Fibroblast of lung (primary cell): ENCODE data around the gene P3R3URF. TPM values are rescaled to one million over a fixed set of nuclear protein-coding genes. Genes with fewer than 3 reads are reported as not detected.
A peak's percentile ranks its signal among the peaks of the same experiment; 100 is the strongest.

Experiments used
- DNase-seq, 2 donors: peaks; one replicate each; pipeline versions ENCODE4 v3.0.0 to v3.0.0-alpha.2; 2010; ENCODE audit warnings: low read depth in 2 of 2
- H2AFZ ChIP-seq: 2 replicates; pipeline ENCODE4 v1.5.1; 2012; ENCODE audit warnings: low read length, control low read depth, inconsistent platforms
- H3K27ac ChIP-seq: 2 replicates; pipeline ENCODE4 v1.5.1; 2011; ENCODE audit warnings: low read length, control low read depth; ENCODE audit not compliant: insufficient read depth
- H3K27me3 ChIP-seq: 2 replicates; pipeline ENCODE4 v1.5.1; 2011; ENCODE audit warnings: mild to moderate bottlenecking, low read length; ENCODE audit not compliant: control insufficient read depth, insufficient read depth
- H3K36me3 ChIP-seq: 2 replicates; pipeline ENCODE4 v1.5.1; 2011; ENCODE audit warnings: low read length; ENCODE audit not compliant: control insufficient read depth, insufficient read depth
- H3K4me1 ChIP-seq: 2 replicates; pipeline ENCODE4 v1.5.1; 2011; ENCODE audit warnings: low read length; ENCODE audit not compliant: control insufficient read depth, insufficient read depth; ENCODE audit errors: extremely low read depth
- H3K4me2 ChIP-seq: 2 replicates; pipeline ENCODE4 v1.5.1; 2011; ENCODE audit warnings: low read length, control low read depth; ENCODE audit not compliant: insufficient read depth; ENCODE audit errors: extremely low read depth
- H3K4me3 ChIP-seq, 4 experiments: fragments of 200-600 bp in 1 of 4; sonication (generic) in 1 of 4; replicated peaks in 1 of 4; 2 replicates each; pipeline ENCODE4 v1.5.1; 2011 to 2016; ENCODE audit warnings: low read length in 4 of 4, low read depth in 3 of 4, mild to moderate bottlenecking in 3 of 4, control low read depth in 2 of 4, inconsistent platforms in 1 of 4, mixed read lengths in 1 of 4; ENCODE audit not compliant: insufficient read depth in 1 of 4; ENCODE audit errors: control extremely low read depth in 1 of 4
- H3K79me2 ChIP-seq: 2 replicates; pipeline ENCODE4 v1.5.1; 2012; ENCODE audit warnings: mild to moderate bottlenecking, low read length, inconsistent platforms; ENCODE audit not compliant: control insufficient read depth, insufficient read depth
- H3K9ac ChIP-seq: 2 replicates; pipeline ENCODE4 v1.5.1; 2011; ENCODE audit warnings: mild to moderate bottlenecking, low read length, control low read depth; ENCODE audit not compliant: insufficient read depth
- H3K9me3 ChIP-seq: 2 replicates; pipeline ENCODE4 v1.5.1; 2012; ENCODE audit warnings: low read depth, low read length; ENCODE audit not compliant: control insufficient read depth, insufficient read depth
- H4K20me1 ChIP-seq: 2 replicates; pipeline ENCODE4 v1.5.1; 2011; ENCODE audit warnings: low read length; ENCODE audit not compliant: control insufficient read depth, insufficient read depth; ENCODE audit errors: extremely low read depth
- EZH2 ChIP-seq: IDR thresholded peaks from 2 replicates; pipeline ENCODE4 v1.5.1; 2012; ENCODE audit warnings: low read length, control low read depth, mild to moderate bottlenecking; ENCODE audit errors: missing control alignments
- polyA plus RNA-seq, 2 donors: library from polyadenylated mRNA; depleted of rRNA in 1 of 2; stranded (reverse) in 1 of 2; unstranded in 1 of 2; fragments of >200 nt; gene quantifications; 2 replicates each; pipeline ENCODE4 v1.2.1, GENCODE V29; 2011 to 2012; ENCODE audit warnings: missing spikeins in 1 of 2
- total RNA-seq: library from RNA; depleted of rRNA; stranded (reverse); fragments of >200 nt; gene quantifications from 2 replicates; pipeline ENCODE4 v1.2.1, GENCODE V29; 2014
- TF ChIP-seq, protein P1 (sequence below), 2 donors: IDR thresholded peaks in 1 of 2; conservative IDR thresholded peaks in 1 of 2; 1 replicate in 1 of 2; 2 replicates in 1 of 2; pipeline ENCODE4 v1.5.1; 2011 to 2012; ENCODE audit warnings: low read length in 2 of 2, control low read depth in 1 of 2, inconsistent platforms in 1 of 2, low read depth in 1 of 2, mild to moderate bottlenecking in 1 of 2

Gene P3R3URF
- total and polyA plus RNA-seq, 2 donors (not counting 1 experiment from before 2014, with no cell fraction given) = not detected

DNA sequence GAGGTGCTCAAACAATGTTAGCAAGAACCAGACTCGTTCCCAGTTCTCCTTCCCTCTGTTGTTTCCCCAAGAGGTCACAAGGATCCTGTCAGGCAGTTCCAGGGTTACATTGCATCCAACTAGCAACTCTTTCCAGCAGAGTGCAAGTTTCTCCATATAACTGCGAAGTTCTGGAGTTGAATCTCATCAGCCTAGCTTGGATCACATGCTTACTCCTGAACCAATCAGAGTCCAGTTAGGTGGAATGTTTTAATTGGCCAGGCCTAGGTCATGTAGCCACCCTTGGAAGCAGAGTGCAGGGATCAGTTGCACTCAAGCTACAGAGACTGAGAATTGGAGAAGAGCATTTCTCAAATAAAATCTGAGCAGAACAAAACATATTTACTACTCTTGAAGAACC lies 28.0 kb downstream of the P3R3URF start:
- Histone ChIP-seq H3K4me3 (no peak overlapping the region), H3K27ac (no peak overlapping the region), H3K9me3 (no peaks in the 10 kb centered on the region), H3K9ac (no peak overlapping the region), H3K4me2 (no peak overlapping the region), H3K4me1 (no peaks in the 10 kb centered on the region), H3K79me2 (no peaks in the 10 kb centered on the region), H4K20me1 (no peaks in the 10 kb centered on the region), H3K36me3 (no peaks in the 10 kb centered on the region), H3K27me3 (no peaks in the 10 kb centered on the region), H2AFZ (no peak overlapping the region)
- no peak for DNase-seq
- TF ChIP-seq, protein P1, sequence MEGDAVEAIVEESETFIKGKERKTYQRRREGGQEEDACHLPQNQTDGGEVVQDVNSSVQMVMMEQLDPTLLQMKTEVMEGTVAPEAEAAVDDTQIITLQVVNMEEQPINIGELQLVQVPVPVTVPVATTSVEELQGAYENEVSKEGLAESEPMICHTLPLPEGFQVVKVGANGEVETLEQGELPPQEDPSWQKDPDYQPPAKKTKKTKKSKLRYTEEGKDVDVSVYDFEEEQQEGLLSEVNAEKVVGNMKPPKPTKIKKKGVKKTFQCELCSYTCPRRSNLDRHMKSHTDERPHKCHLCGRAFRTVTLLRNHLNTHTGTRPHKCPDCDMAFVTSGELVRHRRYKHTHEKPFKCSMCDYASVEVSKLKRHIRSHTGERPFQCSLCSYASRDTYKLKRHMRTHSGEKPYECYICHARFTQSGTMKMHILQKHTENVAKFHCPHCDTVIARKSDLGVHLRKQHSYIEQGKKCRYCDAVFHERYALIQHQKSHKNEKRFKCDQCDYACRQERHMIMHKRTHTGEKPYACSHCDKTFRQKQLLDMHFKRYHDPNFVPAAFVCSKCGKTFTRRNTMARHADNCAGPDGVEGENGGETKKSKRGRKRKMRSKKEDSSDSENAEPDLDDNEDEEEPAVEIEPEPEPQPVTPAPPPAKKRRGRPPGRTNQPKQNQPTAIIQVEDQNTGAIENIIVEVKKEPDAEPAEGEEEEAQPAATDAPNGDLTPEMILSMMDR (conservative IDR thresholded peaks at IDR 0.05 in 1 of 2, IDR thresholded peaks at IDR 0.05 in 1 of 2; ENCODE audit: low read depth in 1 of 2, low read length in 2 of 2) = no peak
- no peak for TF ChIP-seq EZH2

DNA sequence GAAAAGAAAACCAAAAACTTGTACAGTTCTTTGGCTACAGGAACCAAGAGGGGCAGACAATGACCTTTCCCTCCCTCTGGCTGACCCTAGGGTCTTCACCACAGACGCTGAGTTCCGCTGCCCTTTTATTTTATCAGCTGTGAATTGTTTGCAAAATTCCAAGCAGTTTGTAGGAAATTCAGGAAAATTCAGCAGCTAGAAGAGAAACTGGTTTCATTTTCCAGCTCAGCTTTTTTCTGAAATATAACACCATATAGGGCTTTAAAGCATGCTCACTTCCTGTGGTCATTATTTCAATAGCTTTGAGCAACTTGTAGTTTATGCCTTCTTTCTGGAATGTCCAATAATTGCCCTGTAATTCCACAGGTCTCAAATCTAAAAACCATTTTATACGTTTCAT lies 38.4 kb downstream of the P3R3URF start:
- Histone ChIP-seq H4K20me1 (no peaks in the 10 kb centered on the region), H3K9ac (peak overlapping the region; percentile 49), H3K36me3 (no peaks in the 10 kb centered on the region), H3K4me1 (peaks cover 10% of the 10 kb centered on the region), H3K79me2 (no peaks in the 10 kb centered on the region), H3K4me2 (peak overlapping the region; percentile 93), H3K4me3 (peak overlapping the region; percentile 44 to 63 (median 48)), H2AFZ (peak overlapping the region; percentile 85), H3K27ac (peak overlapping the region; percentile 45), H3K27me3 (no peaks in the 10 kb centered on the region), H3K9me3 (no peaks in the 10 kb centered on the region)
- peak; percentile 67 to 72 for DNase-seq
- TF ChIP-seq, protein P1 (conservative IDR thresholded peaks at IDR 0.05 in 1 of 2, IDR thresholded peaks at IDR 0.05 in 1 of 2; ENCODE audit: low read depth in 1 of 2, low read length in 2 of 2) = no peak
- no peak for TF ChIP-seq EZH2

DNA sequence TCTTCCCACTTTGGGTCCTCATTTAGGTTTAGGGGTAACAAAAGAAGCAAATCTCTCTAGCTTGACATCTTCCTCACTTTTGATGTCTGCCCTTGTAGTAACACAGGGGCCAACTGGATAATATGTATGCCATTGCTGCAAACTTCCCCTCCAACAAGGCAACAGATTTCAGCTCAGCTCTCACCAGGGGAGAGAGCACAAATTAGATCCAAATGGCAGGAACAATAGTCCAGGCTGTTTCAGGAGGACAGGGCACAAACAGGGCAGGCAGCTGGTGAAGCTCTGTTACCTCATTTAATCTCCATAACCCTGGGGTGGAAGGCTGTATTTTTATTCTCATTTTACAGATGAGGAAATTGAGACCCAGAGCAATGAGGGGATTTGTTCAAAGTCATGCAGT lies 39.6 kb downstream of the P3R3URF start:
- no peak for TF ChIP-seq EZH2
- TF ChIP-seq, protein P1 (conservative IDR thresholded peaks at IDR 0.05 in 1 of 2, IDR thresholded peaks at IDR 0.05 in 1 of 2; ENCODE audit: low read depth in 1 of 2, low read length in 2 of 2) = no peak
- Histone ChIP-seq H3K9me3 (no peaks in the 10 kb centered on the region), H3K27me3 (no peaks in the 10 kb centered on the region), H3K36me3 (no peaks in the 10 kb centered on the region), H3K4me2 (no peak overlapping the region), H3K9ac (no peak overlapping the region), H3K4me1 (peaks cover 10% of the 10 kb centered on the region), H3K4me3 (no peak overlapping the region), H3K27ac (no peak overlapping the region), H4K20me1 (no peaks in the 10 kb centered on the region), H3K79me2 (no peaks in the 10 kb centered on the region), H2AFZ (no peak overlapping the region)
- DNase-seq = no peak
